ENCODE results near the gene ZNF554.

DNA sequence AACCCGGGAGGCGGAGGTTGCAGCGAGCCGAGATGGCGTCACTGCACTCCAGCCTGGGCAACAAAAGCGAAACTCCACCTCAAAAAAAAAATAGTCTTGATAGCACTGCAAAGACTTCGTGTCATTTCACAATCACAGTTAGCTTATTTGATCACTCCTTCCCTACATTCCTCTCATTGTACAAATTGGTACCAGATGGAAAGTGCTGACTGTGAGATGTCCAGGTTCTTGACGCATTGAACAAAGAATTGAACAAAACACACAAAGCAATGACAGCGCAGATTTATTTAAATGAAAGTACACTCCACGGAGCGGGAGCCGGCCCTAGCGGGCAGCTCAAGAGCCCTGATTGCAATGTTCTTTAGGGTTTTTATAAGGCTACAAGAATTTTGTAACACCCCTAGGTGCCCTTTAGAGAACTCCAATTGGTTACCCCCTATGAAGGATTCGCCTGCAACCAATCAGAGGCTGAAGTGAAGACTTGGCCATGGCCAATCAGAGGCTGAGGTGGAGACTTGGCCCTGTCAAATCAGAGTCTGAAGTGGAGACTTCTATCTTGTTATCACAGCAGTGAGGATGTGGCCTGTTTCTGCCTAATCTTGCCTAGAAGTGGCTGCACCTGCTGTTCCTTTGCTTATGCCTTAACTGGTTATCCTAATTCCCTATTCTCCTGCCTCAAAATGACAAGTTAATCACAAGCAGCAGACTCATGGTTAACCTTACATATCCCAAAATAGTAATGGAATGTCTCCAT lies 64.2 kb downstream of the ZNF554 start:
- TF ChIP-seq, protein P1, sequence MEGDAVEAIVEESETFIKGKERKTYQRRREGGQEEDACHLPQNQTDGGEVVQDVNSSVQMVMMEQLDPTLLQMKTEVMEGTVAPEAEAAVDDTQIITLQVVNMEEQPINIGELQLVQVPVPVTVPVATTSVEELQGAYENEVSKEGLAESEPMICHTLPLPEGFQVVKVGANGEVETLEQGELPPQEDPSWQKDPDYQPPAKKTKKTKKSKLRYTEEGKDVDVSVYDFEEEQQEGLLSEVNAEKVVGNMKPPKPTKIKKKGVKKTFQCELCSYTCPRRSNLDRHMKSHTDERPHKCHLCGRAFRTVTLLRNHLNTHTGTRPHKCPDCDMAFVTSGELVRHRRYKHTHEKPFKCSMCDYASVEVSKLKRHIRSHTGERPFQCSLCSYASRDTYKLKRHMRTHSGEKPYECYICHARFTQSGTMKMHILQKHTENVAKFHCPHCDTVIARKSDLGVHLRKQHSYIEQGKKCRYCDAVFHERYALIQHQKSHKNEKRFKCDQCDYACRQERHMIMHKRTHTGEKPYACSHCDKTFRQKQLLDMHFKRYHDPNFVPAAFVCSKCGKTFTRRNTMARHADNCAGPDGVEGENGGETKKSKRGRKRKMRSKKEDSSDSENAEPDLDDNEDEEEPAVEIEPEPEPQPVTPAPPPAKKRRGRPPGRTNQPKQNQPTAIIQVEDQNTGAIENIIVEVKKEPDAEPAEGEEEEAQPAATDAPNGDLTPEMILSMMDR (conservative IDR thresholded peaks at IDR 0.05) = no peak
- TF ChIP-seq EZH2 (IDR thresholded peaks at IDR 0.05; ENCODE audit: low read depth) = no peak

Measured in PC-9 (cell line).